ENCODE measurements around the gene GRIN3A.
"Not testable (repeated sequence)": the region's sequence is repeated elsewhere in the genome, so short reads cannot be mapped to it uniquely, and the experiment has no call there.

The GRIN3A gene

DNA sequence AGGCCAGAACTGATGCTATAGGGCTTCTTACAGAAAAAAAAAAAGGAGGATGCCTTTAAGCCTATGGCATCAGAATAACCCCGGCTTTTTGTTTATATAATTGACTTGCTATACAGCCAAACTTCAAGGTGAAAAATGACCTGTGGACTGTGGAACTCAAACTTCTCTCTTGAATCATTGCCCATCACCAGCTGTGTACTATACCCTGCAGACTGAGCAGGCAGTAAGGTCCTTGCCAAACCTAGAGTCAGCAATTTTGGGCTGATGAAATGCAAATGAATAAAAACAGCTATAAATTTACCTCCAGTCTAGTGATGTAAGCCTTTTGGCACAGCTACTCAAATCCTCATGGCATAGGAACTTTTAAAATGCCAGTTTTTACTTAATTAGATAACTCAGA is 99.1 kb downstream of the GRIN3A start:
- FAIRE-seq (no peak), DNase-seq (ENCODE audit: extremely low spot score, insufficient read length, low read depth) (no peak)

DNA sequence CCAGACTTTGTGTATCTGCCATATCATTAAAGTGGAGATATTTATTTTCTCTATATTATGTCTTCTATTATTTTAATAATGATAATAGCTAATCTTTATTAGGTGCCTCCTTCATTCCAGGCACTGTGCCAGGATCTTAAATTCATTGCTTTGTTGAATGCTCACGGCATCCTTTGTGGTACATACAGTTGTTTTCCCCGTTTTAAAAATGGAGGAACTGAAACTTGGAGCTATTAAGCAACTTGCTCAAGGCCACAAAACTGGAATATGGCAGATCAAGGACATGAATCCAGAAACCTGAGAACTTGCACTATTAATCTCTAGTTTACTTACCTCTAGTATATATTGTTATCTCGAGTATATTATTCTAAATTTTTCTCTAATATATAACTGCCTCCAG is 102.2 kb downstream of the GRIN3A start:
- DNase-seq (ENCODE audit: extremely low spot score, insufficient read length, low read depth) (no peak), FAIRE-seq (no peak)

DNA sequence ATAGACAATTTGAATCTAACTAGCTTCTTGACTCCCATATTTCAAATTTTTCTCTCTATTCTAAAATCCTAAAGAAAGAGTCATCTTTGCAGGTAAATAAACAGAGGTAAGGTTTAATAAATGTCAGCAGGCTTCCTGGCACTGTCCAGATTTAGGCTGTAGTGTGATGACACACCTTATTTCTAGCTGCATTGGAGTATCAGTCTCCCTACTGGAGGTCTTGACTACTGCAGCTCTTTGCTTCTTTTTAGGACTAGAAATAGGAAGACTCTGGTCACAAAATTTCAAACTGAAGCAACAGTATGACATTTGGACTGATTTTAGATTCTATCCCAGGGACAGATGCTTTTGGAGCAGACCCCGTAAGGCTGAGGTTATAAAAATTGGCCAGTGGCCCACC is 103.0 kb downstream of the GRIN3A start:
- FAIRE-seq = no peak
- no peak for DNase-seq (ENCODE audit: extremely low spot score, insufficient read length, low read depth)

- no peak for FAIRE-seq
These were observed 103.6 kb downstream of the GRIN3A start for GRCh38 chr9:101634741-101635409.

GRCh38 chr9:101632611-101633010 is 105.8 kb downstream of the GRIN3A start:
- FAIRE-seq (no peak), DNase-seq (ENCODE audit: extremely low spot score, insufficient read length, low read depth) (no peak)

More at GRCh38 chr9:101634741-101635409, 103.6 kb downstream of the GRIN3A start:
- DNase-seq (ENCODE audit: extremely low spot score, insufficient read length, low read depth) = no peak

DNA sequence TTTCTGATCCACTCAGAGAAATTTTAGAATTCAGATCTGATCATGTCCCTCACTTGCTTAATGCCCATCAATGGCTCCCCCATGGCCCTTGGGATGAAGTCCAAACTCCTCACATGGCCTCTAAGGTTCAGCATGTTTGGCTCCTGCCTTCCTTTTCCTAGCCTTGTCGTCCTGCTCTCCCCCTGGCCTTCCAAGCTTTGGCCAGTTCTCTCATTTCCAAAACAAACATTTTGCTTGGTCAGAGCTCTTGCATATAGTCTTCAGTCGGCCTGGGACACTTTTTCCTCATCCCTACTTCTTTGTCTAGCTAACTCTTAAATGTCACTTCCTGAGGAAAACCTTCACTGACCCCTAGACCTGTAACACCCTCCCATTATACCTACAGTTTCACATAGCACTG is 106.6 kb downstream of the GRIN3A start:
- DNase-seq (ENCODE audit: extremely low spot score, insufficient read length, low read depth) (no peak), FAIRE-seq (no peak)

DNA sequence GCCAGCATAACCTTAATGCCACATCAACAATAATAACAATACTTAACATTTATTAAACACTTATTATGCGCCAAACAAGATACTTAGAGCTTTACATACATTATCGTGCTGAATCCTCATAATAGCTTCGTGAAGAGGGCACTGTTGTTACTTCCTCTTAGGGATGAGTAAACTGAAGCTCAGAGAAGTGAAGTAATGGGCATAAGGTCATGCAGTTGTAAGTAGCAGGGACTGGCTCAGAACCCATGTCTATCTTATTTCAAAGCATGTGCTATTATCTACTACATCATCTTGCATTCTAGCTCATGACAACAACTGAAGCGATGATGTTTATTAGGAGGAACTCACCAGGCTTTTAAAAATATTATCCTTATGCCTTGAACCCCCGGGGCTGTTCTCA is 108.8 kb downstream of the GRIN3A start:
- no peak for DNase-seq (ENCODE audit: extremely low spot score, insufficient read length, low read depth)
- FAIRE-seq = no peak

DNA sequence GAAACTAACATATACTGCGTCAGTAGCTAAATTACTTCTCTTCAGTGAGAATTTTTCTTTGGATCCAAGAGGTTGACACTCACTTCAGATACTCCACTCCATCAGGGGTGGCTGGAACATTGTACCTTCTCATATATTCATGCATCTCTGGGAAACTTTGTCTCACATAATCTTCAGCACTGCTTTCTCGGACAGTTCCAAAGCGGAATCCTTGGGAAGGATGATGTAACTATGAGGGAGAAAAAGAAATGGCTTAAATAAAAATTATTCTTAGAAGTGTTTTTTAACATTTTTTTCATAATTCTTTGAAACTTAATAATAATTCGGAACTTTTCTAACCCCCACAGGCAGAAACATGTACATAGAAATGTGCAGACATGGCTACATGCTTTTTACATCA is 110.3 kb downstream of the GRIN3A start:
- no peak for DNase-seq (ENCODE audit: extremely low spot score, insufficient read length, low read depth)
- no peak for FAIRE-seq

GRCh38 chr9:101626295-101626694 is 112.2 kb downstream of the GRIN3A start:
- FAIRE-seq = no peak
- no peak for DNase-seq (ENCODE audit: extremely low spot score, insufficient read length, low read depth)

- FAIRE-seq (no peak), DNase-seq (ENCODE audit: extremely low spot score, insufficient read length, low read depth) (no peak)
These were observed 112.6 kb downstream of the GRIN3A start for GRCh38 chr9:101625876-101626275.

GRCh38 chr9:101620452-101620851 is 118.0 kb downstream of the GRIN3A start:
- DNase-seq (ENCODE audit: extremely low spot score, insufficient read length, low read depth) (no peak), FAIRE-seq (no peak)

GRCh38 chr9:101618698-101619097 is 119.7 kb downstream of the GRIN3A start:
- no peak for DNase-seq (ENCODE audit: extremely low spot score, insufficient read length, low read depth)
- no peak for FAIRE-seq

GRCh38 chr9:101605547-101605946 is 132.9 kb downstream of the GRIN3A start:
- FAIRE-seq (no peak), DNase-seq (ENCODE audit: extremely low spot score, insufficient read length, low read depth) (no peak)

DNA sequence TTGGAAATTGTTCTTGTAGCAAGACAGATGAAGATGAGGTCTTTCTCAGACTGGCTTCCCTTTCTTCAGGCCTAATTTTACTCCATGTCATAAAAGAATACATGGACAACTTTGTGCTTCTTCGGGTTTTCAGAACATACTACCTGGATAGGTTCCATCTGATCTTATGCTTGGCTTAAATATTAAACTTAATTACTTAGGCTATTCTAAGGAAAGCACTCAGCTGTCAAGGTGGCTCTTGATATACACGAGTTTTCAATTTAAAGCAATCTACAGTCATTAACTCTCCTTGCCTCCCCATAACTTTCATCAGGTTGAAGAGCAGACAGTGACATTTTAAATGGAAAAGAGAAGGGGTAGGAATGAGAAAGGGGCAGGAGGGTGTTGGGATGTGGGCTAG is 134.2 kb downstream of the GRIN3A start:
- FAIRE-seq = no peak
- no peak for DNase-seq (ENCODE audit: extremely low spot score, insufficient read length, low read depth)

DNA sequence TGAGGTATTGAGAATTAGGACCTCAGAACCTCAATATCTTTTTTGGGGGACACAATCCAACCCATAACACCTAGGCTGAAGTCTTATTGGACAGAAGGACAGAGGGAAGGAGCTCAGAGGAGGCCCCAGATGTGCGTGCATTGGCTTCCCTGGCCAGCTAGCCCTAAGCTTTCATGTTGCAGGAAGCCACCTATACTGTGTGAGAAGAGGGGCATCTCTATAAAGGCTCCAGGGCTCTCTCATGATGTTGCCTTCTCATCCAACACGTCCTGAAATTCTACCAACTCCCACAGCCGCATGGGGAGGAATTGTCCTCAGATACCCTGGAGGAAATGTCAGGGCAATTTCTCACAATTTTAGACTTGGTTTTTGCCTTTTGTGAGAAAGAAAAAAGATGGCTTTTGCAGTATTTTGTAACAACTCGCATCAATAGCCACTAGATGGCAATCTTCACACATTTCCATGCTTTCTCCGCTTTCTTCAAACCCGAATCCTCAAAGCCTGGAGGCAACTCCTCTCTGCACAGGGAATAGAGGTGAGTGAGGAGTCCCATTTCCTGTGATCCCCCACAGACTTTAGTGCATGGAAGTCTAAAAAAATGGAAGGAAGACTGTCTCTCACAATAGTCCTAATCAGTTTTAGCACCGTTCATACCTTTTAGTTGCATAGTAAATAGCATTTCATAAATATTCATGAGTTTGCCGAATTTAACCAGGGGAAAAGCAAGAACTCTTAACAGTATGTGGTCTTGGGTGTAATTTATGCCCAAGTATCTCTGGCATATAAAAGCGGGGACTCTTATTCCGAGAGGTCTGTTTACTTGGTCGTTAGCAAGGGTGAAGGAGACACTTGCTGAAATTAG is 136.3 kb downstream of the GRIN3A start:
- peak; percentile 68 for FAIRE-seq
- DNase-seq (ENCODE audit: extremely low spot score, insufficient read length, low read depth) = no peak

DNA sequence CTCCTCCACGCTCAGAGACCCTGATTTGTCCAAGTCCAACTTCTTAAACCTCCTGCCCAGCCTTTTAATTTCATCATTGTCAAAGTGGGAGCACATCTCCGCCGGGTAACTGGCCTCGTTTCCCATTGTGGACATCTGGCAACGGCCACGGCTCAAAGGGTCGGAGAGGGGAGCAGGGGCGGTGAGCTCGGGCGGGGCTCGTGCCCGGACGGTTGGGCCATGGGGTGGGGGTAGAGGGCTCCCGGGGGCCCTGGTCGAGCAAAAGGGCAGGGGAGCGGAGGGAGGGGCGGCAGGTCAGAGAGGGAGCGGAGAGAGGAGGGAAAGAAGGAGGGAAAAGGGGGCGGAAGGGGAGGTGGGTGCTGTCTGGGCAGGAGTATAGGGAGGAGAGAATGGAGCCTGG is 143.7 kb downstream of the GRIN3A start, which contains the start of gene PPP3R2:
Gene PPP3R2 (minus strand): TSS at position 174 of the 400 bp plus-strand sequence. CDS start 48 bp downstream, at position 126.
- DNase-seq (ENCODE audit: extremely low spot score, insufficient read length, low read depth) (no peak), FAIRE-seq (no peak)

DNA sequence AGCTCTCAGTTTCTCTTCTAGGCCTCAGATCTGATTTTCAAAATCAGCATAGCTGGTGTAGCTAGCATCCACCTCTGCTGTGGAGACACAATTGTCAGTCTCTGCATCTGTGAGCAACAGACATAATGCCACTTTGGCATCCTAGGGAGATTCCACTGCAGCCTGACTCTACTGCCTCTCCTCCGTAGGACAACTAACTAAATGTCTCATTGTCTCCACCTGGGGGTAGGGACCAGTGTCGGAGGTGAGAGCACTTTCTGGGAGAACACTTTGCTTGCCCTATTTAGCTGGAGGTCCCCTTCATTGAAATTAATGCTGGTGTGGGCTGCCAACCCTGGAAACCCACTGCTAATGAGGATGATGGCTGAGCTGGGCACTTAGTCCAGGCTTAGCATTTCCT is 145.1 kb downstream of the GRIN3A start:
- FAIRE-seq (no peak), DNase-seq (ENCODE audit: extremely low spot score, insufficient read length, low read depth) (no peak)

- DNase-seq (ENCODE audit: extremely low spot score, insufficient read length, low read depth) = no peak
- no peak for FAIRE-seq
These were observed 145.7 kb downstream of the GRIN3A start for GRCh38 chr9:101592788-101593187.

DNA sequence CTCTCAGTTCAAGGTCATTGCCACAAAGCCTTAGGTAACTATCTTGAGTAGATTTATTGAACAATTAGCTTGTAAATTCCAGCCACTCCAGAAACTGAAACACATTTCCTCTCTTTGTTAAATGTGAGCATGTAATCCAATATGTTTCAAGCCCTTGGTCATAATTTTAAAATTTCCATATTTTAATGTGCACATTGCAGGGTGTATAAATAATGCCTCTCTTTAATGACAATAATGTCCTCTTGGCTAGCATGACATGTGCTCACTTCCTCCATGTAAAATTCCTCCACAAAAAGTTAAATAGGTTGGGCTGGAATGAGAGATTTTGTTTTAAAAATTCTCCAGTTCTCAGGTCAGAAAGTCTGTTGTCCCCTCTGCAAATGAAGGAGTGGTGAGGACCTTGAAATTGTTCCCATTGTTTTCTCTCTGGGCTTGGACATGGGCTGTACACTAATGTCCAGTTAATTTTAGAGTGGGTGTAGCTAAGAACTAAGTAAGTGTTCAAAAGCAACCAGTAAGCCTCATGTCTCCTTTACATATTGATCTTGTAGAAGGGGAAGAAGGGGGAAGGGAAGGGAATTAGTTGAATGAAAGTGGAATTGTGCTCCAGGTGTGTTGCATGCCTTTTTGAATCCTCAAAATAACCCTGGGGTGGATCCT is 146.5 kb downstream of the GRIN3A start:
- FAIRE-seq (no peak), DNase-seq (ENCODE audit: extremely low spot score, insufficient read length, low read depth) (no peak)

- no peak for FAIRE-seq
- DNase-seq (ENCODE audit: extremely low spot score, insufficient read length, low read depth) = no peak
These were observed 147.5 kb downstream of the GRIN3A start for GRCh38 chr9:101590901-101591300.

GRCh38 chr9:101590074-101590473 is 148.4 kb downstream of the GRIN3A start:
- DNase-seq (ENCODE audit: extremely low spot score, insufficient read length, low read depth); FAIRE-seq: not testable (repeated sequence)
